GF-D8 (cell line): ENCODE data around the gene CFAP61.
"Not testable (repeated sequence)": the region's sequence is repeated elsewhere in the genome, so short reads cannot be mapped to it uniquely, and the experiment has no call there.

Experiments used
- DNase-seq: peaks from one replicate; lab custom pipeline; 2025; lab: John Stamatoyannopoulos, UW

CFAP61 gene

DNA sequence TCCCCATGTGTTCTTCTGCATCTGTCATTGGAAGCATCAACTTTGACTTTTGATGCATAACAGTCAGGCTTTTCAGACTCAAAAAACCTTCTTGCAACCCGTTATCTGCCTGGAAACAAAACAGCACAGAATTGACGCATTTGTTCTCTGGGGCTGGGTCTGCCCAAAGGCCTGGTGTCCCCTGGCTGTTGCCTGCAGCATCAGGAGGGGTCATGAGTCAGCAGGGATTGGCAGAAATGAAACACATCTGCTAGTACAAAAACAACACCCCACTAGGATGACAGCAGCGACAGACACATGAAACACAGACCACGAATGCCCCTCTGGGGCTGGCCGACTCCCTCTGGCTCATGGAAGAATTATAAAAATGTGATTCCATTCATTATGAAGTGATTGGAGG lies 158.0 kb downstream of the CFAP61 start:
- DNase-seq = no peak

- DNase-seq = no peak
These were observed 158.6 kb downstream of the CFAP61 start for GRCh38 chr20:20210943-20211273.

DNA sequence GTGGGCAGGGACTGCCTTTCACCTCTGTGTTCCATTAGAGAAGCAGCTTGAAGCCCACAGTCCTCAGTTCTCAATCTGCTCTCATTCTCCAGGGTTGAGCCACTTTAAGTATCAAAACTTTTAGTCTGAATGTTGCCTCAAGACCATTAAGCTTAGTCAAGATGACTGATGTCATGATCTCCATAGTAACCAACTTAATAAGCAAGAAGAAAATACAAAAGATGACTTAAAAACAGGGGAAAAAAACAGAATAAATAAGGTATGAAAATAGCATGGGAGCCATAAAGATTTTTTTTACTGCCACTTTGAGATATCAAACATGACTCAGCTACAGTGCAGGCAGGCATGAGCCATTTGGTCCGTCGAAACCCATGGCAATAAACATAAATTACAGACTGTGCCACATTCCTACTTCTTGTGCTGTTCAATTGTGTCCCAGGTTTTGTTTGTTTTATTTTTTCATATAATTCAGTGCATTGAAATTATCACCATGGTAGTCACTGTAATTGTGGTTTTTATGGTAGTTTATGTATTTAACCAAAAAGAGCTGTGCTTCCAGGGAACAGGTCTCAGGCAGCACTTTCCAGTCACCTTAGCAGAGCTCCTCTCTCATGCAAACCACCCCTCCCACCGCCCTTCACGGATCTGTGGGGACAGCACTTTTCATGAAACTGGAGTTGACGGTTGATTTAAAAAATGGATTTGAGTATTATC lies 159.1 kb downstream of the CFAP61 start:
- no peak for DNase-seq

DNA sequence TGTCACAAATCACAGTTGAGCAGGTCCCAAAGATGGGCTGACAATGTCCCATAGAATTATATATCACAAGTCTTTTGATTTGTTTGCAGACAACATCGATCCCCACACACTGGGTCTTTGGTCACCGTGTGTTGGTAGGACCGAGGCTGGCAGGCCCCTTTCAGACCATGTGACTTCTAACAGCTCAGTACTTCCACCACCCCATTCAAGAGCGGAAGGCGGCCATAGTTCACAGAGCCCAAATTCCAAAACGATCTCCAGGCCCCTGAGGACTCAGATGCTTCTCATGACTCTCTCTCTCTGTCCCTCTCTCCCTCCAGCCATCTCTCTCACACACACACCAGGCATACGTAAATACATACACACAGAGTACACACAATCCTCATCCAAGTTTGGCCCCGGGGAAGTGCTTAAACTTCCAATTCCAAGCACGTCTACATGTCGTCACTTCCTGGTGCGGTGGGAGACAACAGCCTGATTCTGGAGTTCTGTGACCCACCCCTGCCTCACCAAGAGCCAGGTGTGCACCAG lies 159.7 kb downstream of the CFAP61 start:
- no peak for DNase-seq

DNA sequence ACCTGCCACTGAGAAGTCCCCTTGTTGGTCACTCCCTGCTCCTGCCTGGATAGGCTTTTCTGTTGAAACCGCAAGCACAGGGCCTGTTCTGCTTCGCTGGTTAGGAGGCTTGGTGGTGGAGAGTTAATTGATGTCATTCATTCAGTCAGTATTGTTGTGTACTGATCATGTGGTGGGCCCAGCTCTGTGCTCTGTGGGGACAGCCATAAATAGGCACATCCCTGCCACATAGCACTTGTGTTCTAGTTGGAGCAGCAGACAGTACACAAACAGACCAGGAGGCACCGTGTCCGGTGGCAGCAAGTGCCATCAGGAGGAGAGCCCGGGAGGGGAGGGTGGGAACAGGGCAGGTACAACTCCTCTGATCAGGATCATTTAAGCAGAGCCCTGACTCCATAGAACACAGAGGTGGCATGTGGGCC lies 160.4 kb downstream of the CFAP61 start:
- no peak for DNase-seq

DNA sequence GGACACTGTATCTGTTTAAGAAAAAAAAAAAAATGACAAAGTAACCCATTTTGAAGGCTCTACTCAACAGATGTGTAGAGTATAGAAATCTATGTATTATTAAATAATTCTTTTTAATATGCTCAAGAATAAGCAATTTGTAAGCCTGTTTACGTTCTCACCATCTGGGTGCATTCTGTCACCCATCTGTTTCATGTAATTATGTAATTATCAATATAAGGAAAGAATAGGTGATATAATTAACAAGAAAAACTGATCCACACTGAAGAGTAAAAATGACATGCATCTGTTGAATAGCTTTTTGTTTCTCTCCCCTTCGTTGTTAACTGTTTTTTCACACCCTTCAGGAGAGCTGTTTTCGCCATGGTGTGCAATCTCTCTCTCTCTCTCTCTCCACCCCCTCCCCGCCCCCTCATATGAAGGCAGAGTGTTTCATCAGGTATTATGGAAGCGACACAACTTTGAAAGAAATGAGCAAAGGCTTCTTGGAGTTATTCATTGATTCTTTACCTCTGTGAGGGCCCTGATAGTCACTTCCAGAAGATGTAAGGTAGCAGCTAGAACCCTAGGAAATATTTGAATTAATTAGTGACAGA lies 161.3 kb downstream of the CFAP61 start:
- no peak for DNase-seq

DNA sequence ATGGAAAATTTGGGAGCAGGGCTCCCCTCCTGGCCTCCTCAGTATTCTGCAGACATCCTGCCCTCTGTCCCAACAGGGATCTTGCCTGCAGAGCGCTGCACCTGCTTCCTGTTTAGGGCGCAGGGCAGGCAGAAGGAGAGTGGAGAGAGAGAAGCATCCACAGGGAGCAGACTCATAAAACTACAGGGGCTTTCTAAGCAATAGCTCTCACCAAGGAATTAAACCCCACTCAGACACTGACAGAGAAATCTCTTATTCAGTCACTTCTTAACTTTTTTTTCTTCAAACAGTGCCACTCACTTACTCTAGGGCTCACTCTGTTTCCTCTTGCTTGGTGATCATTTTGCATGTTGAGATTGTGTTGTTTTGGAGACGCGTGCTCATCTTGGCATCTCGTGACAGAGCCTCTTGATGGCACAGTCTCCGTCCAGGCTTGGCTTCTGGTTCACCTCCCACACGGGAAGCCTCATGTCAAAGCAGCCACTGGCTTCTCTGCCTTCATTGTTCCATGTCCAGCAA lies 162.5 kb downstream of the CFAP61 start:
- no peak for DNase-seq

- no peak for DNase-seq
These were observed 163.8 kb downstream of the CFAP61 start for GRCh38 chr20:20215976-20216727.

- DNase-seq = no peak
These were observed 164.6 kb downstream of the CFAP61 start for GRCh38 chr20:20216941-20217340.

GRCh38 chr20:20217621-20218020 lies 165.3 kb downstream of the CFAP61 start:
- no peak for DNase-seq

DNA sequence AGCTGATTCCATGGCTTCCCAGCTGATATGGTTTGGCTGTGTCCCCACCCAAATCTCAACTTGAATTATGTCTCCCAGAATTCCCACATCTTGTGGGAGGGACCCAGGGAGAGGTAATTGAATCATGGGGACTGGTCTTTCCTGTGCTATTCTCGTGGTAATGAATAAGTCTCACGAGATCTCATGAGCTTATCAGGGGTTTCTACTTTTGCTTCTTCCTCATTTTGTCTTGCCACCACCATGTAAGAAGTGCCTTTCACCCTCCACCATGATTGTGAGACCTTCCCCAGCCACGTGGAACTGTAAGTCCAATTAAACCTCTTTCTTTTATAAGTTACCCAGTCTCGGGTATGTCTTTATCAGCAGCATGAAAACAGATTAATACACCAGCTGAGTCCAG lies 165.8 kb downstream of the CFAP61 start:
- not testable (repeated sequence) for DNase-seq

- DNase-seq = no peak
These were observed 166.7 kb downstream of the CFAP61 start for GRCh38 chr20:20219016-20219415.

DNA sequence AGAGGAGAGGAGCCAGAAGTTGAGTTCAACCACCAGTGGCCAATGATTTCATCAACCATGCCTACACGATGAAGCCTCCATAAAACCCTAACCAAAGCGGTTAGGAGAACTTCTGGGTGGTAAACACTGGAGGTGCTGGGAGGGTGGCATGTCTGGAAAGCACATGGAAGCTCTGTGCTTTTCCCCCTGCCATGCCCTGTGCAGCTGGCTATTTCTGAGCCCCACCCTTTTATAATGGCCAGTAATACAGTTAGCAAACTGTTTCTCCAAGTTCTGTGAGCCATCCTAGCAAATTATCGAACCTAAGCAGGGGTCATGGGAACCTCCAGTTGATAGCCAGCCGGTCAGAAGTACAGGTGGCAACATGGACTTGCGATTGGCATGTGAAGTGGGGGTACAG lies 167.8 kb downstream of the CFAP61 start:
- DNase-seq = no peak

DNA sequence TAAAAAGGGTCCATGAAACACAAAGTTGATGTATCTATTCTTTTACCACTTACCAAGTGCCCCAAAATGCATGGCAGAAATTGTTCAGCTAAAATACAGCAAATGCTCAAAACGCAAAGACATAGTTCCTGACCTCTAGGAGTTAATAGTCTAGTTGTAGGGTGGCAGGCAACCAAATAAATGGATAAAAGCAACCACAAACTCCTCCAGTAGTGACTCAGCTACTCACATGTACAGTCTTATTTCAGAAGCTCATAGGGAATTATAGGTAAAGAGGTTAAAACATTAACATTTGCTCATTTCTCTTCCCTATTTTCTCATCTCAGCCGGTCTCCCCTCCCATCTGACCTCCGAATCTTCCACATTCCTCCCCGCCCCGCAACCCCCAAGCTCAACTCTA lies 171.6 kb downstream of the CFAP61 start:
- DNase-seq = no peak

GRCh38 chr20:20224806-20225205 lies 172.5 kb downstream of the CFAP61 start:
- DNase-seq = no peak

DNA sequence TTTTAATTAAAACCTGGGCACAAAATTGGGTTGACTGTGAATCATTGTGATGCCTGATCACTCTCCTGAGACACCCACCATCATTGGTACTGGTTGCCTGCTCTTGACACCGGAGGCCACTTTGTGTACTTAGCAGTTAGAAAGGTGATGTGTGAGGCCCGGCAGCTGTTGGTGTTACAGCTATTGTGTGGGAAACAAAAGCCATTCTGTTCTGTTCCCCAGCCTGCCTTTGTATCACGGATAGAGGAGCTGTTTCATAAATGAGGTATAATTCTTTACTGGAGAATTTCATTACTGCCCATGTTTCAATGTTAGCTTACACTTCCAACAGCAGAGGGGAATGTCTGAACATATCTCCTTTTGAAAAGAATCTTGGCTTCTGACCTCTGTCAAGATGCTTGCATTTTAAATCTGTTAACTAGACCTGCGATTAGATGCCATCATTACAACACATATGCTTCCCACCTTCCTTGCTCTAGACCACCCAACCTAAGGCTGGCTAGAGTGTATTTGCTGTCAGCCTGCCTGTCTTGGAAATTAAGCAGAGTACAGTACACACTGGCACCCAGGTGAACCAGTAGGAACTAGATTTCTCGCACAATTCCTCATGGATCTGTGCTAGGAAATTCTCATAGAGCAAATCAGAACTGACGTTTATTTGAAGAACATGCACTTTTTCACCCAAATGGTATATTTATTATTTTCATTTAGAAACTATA lies 173.2 kb downstream of the CFAP61 start:
- no peak for DNase-seq

- DNase-seq = no peak
These were observed 174.2 kb downstream of the CFAP61 start for GRCh38 chr20:20226554-20226953.

- DNase-seq = no peak
These were observed 174.8 kb downstream of the CFAP61 start for GRCh38 chr20:20227013-20227571.

- no peak for DNase-seq
These were observed 176.0 kb downstream of the CFAP61 start for GRCh38 chr20:20228351-20228750.

- DNase-seq = no peak
These were observed 177.3 kb downstream of the CFAP61 start for GRCh38 chr20:20229595-20229994.

GRCh38 chr20:20230741-20231140 lies 178.4 kb downstream of the CFAP61 start:
- DNase-seq = no peak
